Tibial nerve (tissue), 4 donors: ENCODE measurements around the gene GSN. TPM values are rescaled to one million over a fixed set of nuclear protein-coding genes. Genes with fewer than 3 reads are reported as not detected.

ENCODE experiments used
- DNase-seq, 2 donors: peaks; one replicate each; pipeline ENCODE4 v3.0.0-alpha.2; 2019; ENCODE audit warnings: low spot score in 2 of 2
- H3K27ac ChIP-seq, 4 donors: fragments of 200-600 bp; sonication (generic) in 3 of 4; one replicate each; pipeline ENCODE4 v1.5.1; 2017 to 2019; ENCODE audit warnings: mild to moderate bottlenecking in 1 of 4
- H3K27me3 ChIP-seq, 2 donors: fragments of 200-600 bp; sonication (generic) in 1 of 2; one replicate each; pipeline versions ENCODE4 v1.5.1 to v1.6.0; 2017 to 2019
- H3K36me3 ChIP-seq, 3 donors: fragments of 200-600 bp; sonication (generic); one replicate each; pipeline ENCODE4 v1.5.1; 2018 to 2019
- H3K4me1 ChIP-seq, 4 donors: fragments of 200-600 bp; sonication (generic) in 3 of 4; one replicate each; pipeline ENCODE4 v1.5.1; 2017 to 2019
- H3K4me3 ChIP-seq, 4 donors: fragments of 200-600 bp; sonication (generic) in 3 of 4; one replicate each; pipeline ENCODE4 v1.5.1; 2017 to 2019; ENCODE audit warnings: mild to moderate bottlenecking in 1 of 4, moderate library complexity in 1 of 4
- H3K9me3 ChIP-seq, 4 donors: fragments of 200-600 bp; sonication (generic) in 3 of 4; one replicate each; pipeline ENCODE4 v1.5.1; 2017 to 2019
- EP300 ChIP-seq, 2 donors: sonication (generic); formaldehyde crosslinking; IDR thresholded peaks; one replicate each; pipeline ENCODE4 v1.6.1; 2017; ENCODE audit warnings: antibody characterized with exemption in 2 of 2, mild to moderate bottlenecking in 1 of 2
- POLR2A ChIP-seq, 2 donors: fragments of 450-650 bp; IDR thresholded peaks; one replicate each; pipeline ENCODE4 v1.6.1; 2017; ENCODE audit warnings: antibody characterized with exemption in 2 of 2, mild to moderate bottlenecking in 2 of 2, moderate library complexity in 2 of 2
- WGBS, 2 donors: methylation state at CpG; one replicate each; pipeline ENCODE4 v1.1.5; 2018; 5-methylcytosine and 5-hydroxymethylcytosine counted together
- total RNA-seq, 4 donors: library from RNA; depleted of rRNA; stranded (reverse); fragments of >200 nt; gene quantifications; one replicate each; pipeline ENCODE4 v1.1.0, GENCODE V29; 2016
- TF ChIP-seq, protein P1 (sequence below), 5 experiments: fragments of 200-600 bp in 3 of 5; fragments of 450-650 bp in 2 of 5; sonication (generic) in 3 of 5; IDR thresholded peaks; one replicate each; pipeline ENCODE4 v1.5.1; 2016 to 2019; ENCODE audit warnings: antibody characterized with exemption in 5 of 5, mild to moderate bottlenecking in 3 of 5, moderate library complexity in 2 of 5

Gene GSN
- total RNA-seq, 4 donors from 2014 or later: 1,899 to 6,678 (median 4,539) TPM

DNA sequence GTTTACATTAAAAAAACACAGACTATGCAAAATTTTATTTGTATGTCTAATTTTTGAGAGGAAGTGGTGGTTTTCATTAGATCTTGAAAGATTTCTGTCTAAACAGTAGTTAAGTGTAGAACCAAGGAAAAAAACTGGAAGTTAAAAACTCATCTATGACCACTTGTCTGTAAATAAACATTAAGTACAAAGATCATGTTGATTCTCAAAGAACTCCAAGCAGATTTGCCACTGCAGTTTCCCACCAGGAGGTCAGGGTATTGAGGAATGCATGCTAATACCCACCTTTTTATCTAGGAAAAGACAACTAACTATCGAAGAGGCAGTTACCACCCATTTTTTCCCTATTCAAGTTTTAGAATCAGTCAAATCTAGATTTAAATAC, 100.2 kb downstream of the GSN start:
- no peak for DNase-seq
- Histone ChIP-seq H3K9me3 (no peaks in the 10 kb centered on the region), H3K4me1 (peaks cover 0 to 86% (median 40%) of the 10 kb centered on the region in 4 donors), H3K4me3 (peak overlapping the region; percentile 82 to 91 (median 88)), H3K27ac (peak overlapping the region; percentile 56 to 98 (median 93)), H3K27me3 (no peaks in the 10 kb centered on the region), H3K36me3 (no peaks in the 10 kb centered on the region)
- 47 to 48% methylated on average over 1 of the region's 1 CpG for WGBS, 2 donors
- TF ChIP-seq POLR2A (IDR thresholded peaks at IDR 0.05): no peak

DNA sequence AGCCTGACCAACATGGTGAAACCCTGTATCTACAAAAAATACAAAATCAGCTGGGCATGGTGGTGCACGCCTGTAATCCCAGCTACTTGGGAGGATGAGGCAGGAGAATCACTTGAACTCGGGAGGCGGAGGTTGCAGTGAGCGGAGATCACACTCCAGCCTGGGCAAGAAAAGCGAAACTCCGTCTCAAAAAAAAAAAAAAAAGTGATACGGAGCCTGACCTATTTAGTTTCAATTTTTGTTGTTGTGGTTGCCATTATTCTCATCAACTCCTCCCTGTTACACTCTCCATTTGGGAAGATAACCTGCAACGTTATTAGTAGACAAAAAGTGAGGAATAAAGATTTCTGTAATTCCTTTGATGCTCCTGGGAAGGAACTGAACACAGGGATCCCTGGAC, 100.8 kb downstream of the GSN start:
- Histone ChIP-seq H3K4me1 (peaks cover 0 to 84% (median 35%) of the 10 kb centered on the region in 4 donors), H3K27me3 (no peaks in the 10 kb centered on the region), H3K9me3 (no peaks in the 10 kb centered on the region), H3K36me3 (no peaks in the 10 kb centered on the region), H3K27ac (peak overlapping the region; percentile 91 to 98 (median 96)), H3K4me3 (peak overlapping the region; percentile 82 to 91 (median 88))
- no peak for DNase-seq
- TF ChIP-seq EP300 (IDR thresholded peaks at IDR 0.05) (no peak), POLR2A (IDR thresholded peaks at IDR 0.05) (no peak)
- TF ChIP-seq, protein P1, sequence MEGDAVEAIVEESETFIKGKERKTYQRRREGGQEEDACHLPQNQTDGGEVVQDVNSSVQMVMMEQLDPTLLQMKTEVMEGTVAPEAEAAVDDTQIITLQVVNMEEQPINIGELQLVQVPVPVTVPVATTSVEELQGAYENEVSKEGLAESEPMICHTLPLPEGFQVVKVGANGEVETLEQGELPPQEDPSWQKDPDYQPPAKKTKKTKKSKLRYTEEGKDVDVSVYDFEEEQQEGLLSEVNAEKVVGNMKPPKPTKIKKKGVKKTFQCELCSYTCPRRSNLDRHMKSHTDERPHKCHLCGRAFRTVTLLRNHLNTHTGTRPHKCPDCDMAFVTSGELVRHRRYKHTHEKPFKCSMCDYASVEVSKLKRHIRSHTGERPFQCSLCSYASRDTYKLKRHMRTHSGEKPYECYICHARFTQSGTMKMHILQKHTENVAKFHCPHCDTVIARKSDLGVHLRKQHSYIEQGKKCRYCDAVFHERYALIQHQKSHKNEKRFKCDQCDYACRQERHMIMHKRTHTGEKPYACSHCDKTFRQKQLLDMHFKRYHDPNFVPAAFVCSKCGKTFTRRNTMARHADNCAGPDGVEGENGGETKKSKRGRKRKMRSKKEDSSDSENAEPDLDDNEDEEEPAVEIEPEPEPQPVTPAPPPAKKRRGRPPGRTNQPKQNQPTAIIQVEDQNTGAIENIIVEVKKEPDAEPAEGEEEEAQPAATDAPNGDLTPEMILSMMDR (IDR thresholded peaks at IDR 0.05): no peak
- WGBS, 2 donors: 57 to 60% methylated on average over 8 of the region's 8 CpGs

DNA sequence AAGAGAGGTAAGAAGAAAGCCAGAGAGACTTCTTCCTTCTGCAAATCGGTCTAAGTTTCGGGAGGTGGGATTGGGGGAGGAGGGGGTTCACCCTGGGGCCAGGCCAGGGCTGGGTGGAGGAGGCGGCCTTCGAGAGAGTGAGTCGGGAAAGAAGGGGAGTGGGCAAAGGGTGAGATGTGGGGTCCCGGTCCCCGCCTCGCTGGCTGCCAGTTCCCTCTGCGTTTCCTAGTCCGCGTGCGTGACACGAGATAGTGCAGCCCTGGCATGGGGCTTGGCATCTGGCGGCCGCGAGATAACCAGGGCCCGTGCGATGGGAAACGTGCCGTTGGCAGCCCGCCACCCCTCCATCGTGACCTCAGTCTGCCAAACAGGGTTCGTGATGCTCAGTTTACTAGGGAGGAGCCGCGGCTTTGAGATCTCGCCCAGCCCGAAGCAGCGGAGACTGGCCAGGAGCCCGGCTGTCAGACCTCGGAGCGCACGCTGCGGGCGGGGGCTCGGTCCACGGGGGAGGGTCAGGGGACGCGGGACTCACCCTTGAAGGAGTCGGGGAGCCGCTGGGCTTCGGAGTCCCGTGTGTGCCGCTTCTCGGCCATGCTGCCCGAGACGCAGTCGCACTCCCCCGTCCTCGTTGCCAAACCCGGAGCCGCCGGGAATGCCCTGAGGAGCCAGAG, 101.8 kb downstream of the GSN start, which contains the start of gene STOM:
Gene STOM (minus strand): TSS at position 656 of the 671 bp plus-strand sequence. CDS start 63 bp downstream, at position 593.
- Histone ChIP-seq H3K36me3 (no peaks in the 10 kb centered on the region), H3K4me3 (peak within 1 kb of the TSS; percentile 82 to 91 (median 88)), H3K9me3 (no peaks in the 10 kb centered on the region), H3K4me1 (peaks cover 0 to 79% (median 30%) of the 10 kb centered on the region in 4 donors), H3K27me3 (no peaks in the 10 kb centered on the region), H3K27ac (peak within 1 kb of the TSS; percentile 91 to 98 (median 96))
- peak; percentile 84 to 87 for DNase-seq
- WGBS, 2 donors: 1% methylated on average over 13 to 29 of the region's 52 CpGs
- peak in 1 of 2 donors; percentile 100 for TF ChIP-seq EP300 (IDR thresholded peaks at IDR 0.05)
- TF ChIP-seq, protein P1 (IDR thresholded peaks at IDR 0.05): peak in 1 of 5 experiments; percentile 44
- peak; percentile 98 to 100 for TF ChIP-seq POLR2A (IDR thresholded peaks at IDR 0.05)

DNA sequence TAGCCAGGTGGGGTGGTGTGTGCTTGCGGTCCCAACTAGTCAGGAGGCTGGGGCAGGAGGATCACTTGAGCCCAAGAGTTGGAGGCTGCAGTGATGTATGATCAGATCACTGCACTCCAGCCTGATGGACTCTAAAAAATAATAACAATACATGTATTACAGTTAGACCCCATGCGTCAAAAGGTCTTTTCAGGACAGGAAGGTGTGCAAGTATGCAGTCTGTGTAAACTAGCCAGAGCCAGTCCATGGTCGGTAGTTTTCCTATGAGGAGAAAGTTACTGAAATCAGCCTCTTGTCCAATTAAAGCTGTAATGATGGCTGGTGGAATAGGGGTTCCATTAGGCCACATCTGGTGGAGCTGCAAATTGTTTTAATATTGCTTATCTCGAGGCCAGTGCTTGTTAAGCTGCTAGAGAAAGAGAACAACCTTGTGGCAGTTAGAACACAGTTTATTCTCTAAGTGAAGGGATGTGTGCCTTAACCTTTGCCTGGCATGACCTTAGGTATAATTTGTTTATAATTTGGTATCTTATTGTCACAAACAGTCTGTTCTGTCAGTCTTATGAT, 103.6 kb downstream of the GSN start:
- no peak for TF ChIP-seq POLR2A (IDR thresholded peaks at IDR 0.05)
- TF ChIP-seq, protein P1 (IDR thresholded peaks at IDR 0.05): no peak
- no peak for TF ChIP-seq EP300 (IDR thresholded peaks at IDR 0.05)
- 68 to 72% methylated on average over 4 of the region's 4 CpGs for WGBS, 2 donors
- no peak overlapping the region for H3K4me3 ChIP-seq
- no peaks in the 10 kb centered on the region for H3K27me3 ChIP-seq
- DNase-seq: no peak
- H3K4me1 ChIP-seq: peaks cover 0 to 66% (median 26%) of the 10 kb centered on the region in 4 donors
- no peaks in the 10 kb centered on the region for H3K36me3 ChIP-seq
- H3K9me3 ChIP-seq: no peaks in the 10 kb centered on the region
- H3K27ac ChIP-seq: peak overlapping the region; percentile 41 to 98 (median 93)

DNA sequence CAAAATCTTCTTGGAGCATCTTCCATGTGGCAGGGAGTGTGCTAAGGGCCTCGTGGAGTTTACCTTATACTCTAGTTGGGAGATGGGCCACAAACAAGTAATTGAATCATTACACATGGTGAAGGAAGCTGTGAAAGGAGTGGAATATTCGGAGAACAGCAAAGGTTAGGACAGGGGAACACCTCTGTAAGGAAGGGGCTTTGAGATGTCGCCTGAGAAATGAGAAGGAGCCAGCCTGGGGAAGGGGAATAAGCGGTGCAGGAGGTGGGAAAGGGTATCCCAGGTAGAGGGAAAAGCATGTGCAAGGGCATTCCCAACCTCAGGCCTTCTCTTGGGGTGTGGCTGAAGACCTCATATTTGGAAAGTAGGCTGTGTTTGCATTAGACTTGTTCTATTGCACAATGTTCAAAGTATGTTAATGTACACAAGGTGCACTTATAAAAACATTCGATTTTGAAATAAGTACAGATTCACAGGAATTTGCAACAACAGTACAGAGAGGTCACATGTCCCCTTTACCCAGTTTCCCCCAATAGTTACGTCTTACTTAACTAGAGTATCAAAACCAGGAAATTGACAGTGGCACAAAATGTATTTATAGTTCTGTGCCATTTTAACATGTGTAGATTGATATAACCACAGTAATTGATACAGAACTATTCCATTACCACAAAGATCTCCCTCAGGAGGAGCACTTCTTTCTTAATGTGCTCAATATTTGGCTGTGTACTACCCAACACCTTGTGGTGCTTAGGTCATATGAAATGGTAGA, 104.5 kb downstream of the GSN start:
- H3K4me1 ChIP-seq: peaks cover 0 to 58% (median 21%) of the 10 kb centered on the region in 4 donors
- DNase-seq: no peak
- no peak overlapping the region for H3K4me3 ChIP-seq
- no peaks in the 10 kb centered on the region for H3K9me3 ChIP-seq
- H3K27ac ChIP-seq: peak overlapping the region; percentile 41 to 98 (median 76)
- TF ChIP-seq POLR2A (IDR thresholded peaks at IDR 0.05): no peak
- H3K27me3 ChIP-seq: no peaks in the 10 kb centered on the region
- WGBS, 2 donors: 76% methylated on average over 6 of the region's 6 CpGs
- no peaks in the 10 kb centered on the region for H3K36me3 ChIP-seq
